ENCODE measurements around the gene VIPAS39. TPM values are rescaled to one million over a fixed set of nuclear protein-coding genes. Genes with fewer than 3 reads are reported as not detected.
A peak's percentile ranks its signal among the peaks of the same experiment; 100 is the strongest.

The VIPAS39 gene
- total and polyA plus RNA-seq, 7 donors: 12.0 to 24.3 (median 18.0) TPM

GRCh38 chr14:77498984-77499527, 41.7 kb upstream of the VIPAS39 start:
- peaks cover 0 to 17% (median 16%) of the 10 kb centered on the region in 4 donors for H3K4me1 ChIP-seq
- TF ChIP-seq CTCF (IDR thresholded peaks at IDR 0.05) (no peak), POLR2A (IDR thresholded peaks at IDR 0.05) (no peak), EP300 (IDR thresholded peaks at IDR 0.05) (no peak), POLR2AphosphoS5 (IDR thresholded peaks at IDR 0.05) (no peak)
- peak; percentile 35 for DNase-seq
- H3K9me3 ChIP-seq: peaks cover 0 to 4% (median 1%) of the 10 kb centered on the region in 4 donors
- no peaks in the 10 kb centered on the region for H3K36me3 ChIP-seq
- no peak overlapping the region for H3K27ac ChIP-seq
- peak overlapping the region; percentile 9 to 55 (median 46) for H3K4me3 ChIP-seq
- WGBS, 2 donors: 1 to 4% methylated on average over 53 of the region's 53 CpGs
- peaks cover 18 to 37% (median 26%) of the 10 kb centered on the region in 3 donors for H3K27me3 ChIP-seq
- intact Hi-C loops (cut with DNase I): no loop called here

GRCh38 chr14:77498120-77498979, 40.9 kb upstream of the VIPAS39 start, which contains the start of gene ISM2:
Gene ISM2, minus strand, starts transcription at chr14:77498816. Its CDS starts 23 bp downstream, at chr14:77498793.
- Histone ChIP-seq H3K4me3 (peak within 1 kb of the TSS; percentile 11 to 55 (median 46)), H3K27ac (no peak within 1 kb of the TSS), H3K27me3 (peaks cover 18 to 37% (median 26%) of the 10 kb centered on the region in 3 donors), H3K9me3 (peaks cover 0 to 3% (median under 1%) of the 10 kb centered on the region in 4 donors), H3K36me3 (no peaks in the 10 kb centered on the region), H3K4me1 (peaks cover 0 to 17% (median 16%) of the 10 kb centered on the region in 4 donors)
- TF ChIP-seq CTCF (IDR thresholded peaks at IDR 0.05): no peak
- TF ChIP-seq EP300 (IDR thresholded peaks at IDR 0.05): no peak
- intact Hi-C loops (cut with DNase I): no loop called here
- peak; percentile 61 for DNase-seq
- WGBS, 2 donors: 2% methylated on average over 104 of the region's 104 CpGs

GRCh38 chr14:77495334-77495733, 37.9 kb upstream of the VIPAS39 start:
- DNase-seq: peak; percentile 27
- 72 to 88% methylated on average over 7 of the region's 7 CpGs for WGBS, 2 donors
- peaks cover 18 to 34% (median 25%) of the 10 kb centered on the region in 3 donors for H3K27me3 ChIP-seq

GRCh38 chr14:77491056-77491455, 33.7 kb upstream of the VIPAS39 start:
- Histone ChIP-seq H3K4me3 (no peak overlapping the region), H3K36me3 (no peaks in the 10 kb centered on the region), H3K27ac (no peak overlapping the region), H3K4me1 (no peaks in the 10 kb centered on the region), H3K9me3 (no peaks in the 10 kb centered on the region), H3K27me3 (no peaks in the 10 kb centered on the region)
- WGBS, 2 donors: 92 to 93% methylated on average over 5 of the region's 5 CpGs
- TF ChIP-seq EP300 (IDR thresholded peaks at IDR 0.05): no peak
- no peak for TF ChIP-seq CTCF (IDR thresholded peaks at IDR 0.05)
- TF ChIP-seq POLR2A (IDR thresholded peaks at IDR 0.05): no peak
- no peak for TF ChIP-seq POLR2AphosphoS5 (IDR thresholded peaks at IDR 0.05)
- DNase-seq: peak; percentile 12
- intact Hi-C loops (cut with DNase I): no loop called here

More at GRCh38 chr14:77495334-77495733, 37.9 kb upstream of the VIPAS39 start:
- Histone ChIP-seq H3K9me3 (no peaks in the 10 kb centered on the region), H3K27ac (no peak overlapping the region), H3K4me3 (no peak overlapping the region), H3K4me1 (peaks cover 0 to 17% (median 16%) of the 10 kb centered on the region in 4 donors), H3K36me3 (no peaks in the 10 kb centered on the region)
- intact Hi-C loops (cut with DNase I): no loop called here
- TF ChIP-seq POLR2AphosphoS5 (IDR thresholded peaks at IDR 0.05) (no peak), POLR2A (IDR thresholded peaks at IDR 0.05) (no peak), CTCF (IDR thresholded peaks at IDR 0.05) (no peak), EP300 (IDR thresholded peaks at IDR 0.05) (no peak)
